GM12874 (cell line): ENCODE results near the gene EXOC6B.

Experiments used
- TF ChIP-seq, protein P1 (sequence below): IDR thresholded peaks from 2 replicates; pipeline ENCODE4 v1.5.1; 2011; ENCODE audit warnings: low read depth, mild to moderate bottlenecking, control low read depth, low read length, moderate library complexity; ENCODE audit not compliant: insufficient read depth

EXOC6B gene

GRCh38 chr2:72515696-72516095 is 310.1 kb downstream of the EXOC6B start:
- TF ChIP-seq, protein P1, sequence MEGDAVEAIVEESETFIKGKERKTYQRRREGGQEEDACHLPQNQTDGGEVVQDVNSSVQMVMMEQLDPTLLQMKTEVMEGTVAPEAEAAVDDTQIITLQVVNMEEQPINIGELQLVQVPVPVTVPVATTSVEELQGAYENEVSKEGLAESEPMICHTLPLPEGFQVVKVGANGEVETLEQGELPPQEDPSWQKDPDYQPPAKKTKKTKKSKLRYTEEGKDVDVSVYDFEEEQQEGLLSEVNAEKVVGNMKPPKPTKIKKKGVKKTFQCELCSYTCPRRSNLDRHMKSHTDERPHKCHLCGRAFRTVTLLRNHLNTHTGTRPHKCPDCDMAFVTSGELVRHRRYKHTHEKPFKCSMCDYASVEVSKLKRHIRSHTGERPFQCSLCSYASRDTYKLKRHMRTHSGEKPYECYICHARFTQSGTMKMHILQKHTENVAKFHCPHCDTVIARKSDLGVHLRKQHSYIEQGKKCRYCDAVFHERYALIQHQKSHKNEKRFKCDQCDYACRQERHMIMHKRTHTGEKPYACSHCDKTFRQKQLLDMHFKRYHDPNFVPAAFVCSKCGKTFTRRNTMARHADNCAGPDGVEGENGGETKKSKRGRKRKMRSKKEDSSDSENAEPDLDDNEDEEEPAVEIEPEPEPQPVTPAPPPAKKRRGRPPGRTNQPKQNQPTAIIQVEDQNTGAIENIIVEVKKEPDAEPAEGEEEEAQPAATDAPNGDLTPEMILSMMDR = no peak

GRCh38 chr2:72513011-72513410 is 312.8 kb downstream of the EXOC6B start:
- TF ChIP-seq, protein P1 = no peak

DNA sequence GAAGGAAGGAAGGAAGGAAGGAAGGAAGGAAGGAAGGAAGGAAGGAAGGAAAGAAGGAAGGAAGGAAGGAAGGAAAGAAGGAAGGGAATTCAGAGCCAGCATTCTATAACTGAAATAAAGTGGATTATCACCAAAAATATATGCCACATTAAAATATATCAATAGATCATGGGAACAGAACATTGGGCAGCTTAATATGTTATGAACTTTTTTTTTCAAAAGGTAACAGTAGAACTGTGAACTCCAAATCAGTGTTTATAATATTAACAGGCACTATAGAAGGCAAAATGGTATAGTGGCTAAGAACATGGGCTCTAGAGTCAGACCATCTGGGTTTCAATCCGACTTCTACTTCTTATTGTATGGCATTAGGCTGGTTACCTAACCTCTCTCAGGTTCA is 313.5 kb downstream of the EXOC6B start:
- TF ChIP-seq, protein P1 = no peak

DNA sequence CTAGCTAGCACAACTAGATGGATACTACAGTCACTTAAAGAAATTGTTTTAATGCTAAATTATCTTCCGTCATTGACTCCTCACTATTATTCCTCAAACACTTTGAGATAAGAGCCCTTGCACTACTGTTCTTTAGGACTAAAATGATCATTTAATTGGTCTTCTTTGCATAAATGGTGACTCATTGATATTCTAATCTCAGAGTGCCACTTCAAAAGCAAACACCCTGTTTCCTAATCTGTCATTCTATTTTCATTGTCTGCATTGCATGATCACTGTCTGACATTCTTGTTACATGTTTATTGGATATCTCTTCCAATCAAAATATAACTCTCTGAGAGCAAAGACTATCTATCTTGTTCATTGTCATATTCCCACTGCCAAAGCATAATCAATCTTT is 313.9 kb downstream of the EXOC6B start:
- TF ChIP-seq, protein P1 = no peak

DNA sequence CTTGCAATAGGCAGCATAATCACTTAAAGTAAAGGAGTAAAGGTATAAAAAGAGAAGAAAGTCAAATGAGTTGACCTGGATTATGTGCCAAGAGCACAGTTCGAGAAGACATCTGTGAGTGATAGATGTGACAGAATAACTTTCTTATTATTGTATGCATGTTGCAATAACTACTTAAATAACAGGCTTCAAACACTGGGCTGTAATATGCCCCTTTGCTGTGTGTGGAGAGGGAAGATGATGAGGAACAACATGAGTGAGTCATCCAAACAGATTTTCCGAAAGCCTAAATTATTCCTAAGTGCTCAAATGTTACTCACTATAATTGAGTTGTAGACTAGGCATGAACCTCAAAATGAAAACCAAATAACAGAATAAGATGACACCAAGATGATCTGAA is 328.1 kb downstream of the EXOC6B start:
- TF ChIP-seq, protein P1 = no peak

DNA sequence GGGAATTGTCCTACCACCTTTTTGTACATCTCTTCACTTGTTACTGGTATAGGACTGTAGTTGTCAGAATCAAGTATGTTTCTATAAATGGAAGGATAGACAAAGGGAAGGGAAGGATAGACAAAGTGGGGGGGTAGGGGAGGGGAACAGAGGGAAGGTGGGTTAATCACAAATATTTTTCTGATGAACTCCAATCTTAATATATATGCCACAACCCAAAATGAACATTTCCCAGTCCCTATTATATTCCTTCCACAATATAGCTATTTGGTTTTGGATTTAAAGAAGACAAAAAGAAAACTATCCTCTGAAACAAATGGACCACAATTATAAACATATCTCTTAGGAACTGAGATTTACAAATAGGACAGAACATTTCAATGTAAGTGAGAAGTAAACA is 329.4 kb downstream of the EXOC6B start:
- TF ChIP-seq, protein P1 = no peak

DNA sequence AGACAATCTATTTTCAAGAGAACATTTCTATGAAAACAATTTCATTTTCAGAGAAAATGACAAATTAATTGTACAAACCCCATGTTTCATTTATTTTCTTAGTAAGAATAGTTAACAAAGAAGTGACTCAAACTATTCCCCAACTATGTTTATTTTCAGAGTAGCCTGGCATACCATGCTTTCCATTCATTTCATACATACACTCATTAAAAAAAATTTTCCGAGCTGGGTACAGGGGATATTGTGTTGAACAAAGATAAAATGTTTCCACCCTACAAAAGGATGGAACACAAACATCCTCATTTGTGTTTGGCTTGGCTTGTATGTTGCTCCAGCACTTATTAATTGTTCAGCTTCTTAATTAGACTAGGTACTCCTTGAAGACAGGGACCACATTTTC is 331.4 kb downstream of the EXOC6B start:
- TF ChIP-seq, protein P1 = no peak

DNA sequence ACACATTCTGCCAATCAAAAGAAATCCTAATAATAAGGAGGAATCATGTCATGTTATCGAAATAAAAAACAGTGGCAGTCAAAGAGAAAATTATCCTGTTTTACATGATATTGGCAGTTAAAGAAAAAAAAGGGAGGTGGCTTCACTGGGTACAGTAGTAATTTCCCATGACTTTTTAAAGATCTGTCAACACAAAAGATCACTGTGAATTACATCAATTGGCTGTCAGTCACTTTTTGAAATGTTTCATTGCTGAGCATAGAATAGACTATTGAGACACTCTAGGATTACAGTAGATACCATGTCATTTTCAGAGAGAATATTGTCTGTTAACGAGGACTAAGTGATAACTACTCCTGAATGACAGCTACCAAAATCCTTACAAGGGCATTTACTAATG is 342.5 kb downstream of the EXOC6B start:
- TF ChIP-seq, protein P1 = no peak
